Body of pancreas (tissue), 4 donors: ENCODE measurements around the gene GALNT9. TPM values are rescaled to one million over a fixed set of nuclear protein-coding genes. Genes with fewer than 3 reads are reported as not detected.

Source experiments
- ATAC-seq: fragments of 150-250 bp; one replicate; pipeline ENCODE4 v1.9.1; 2016
- DNase-seq, 4 donors: peaks; one replicate each; pipeline ENCODE4 v3.0.0-alpha.2; 2019
- H3K27ac ChIP-seq, 4 donors: fragments of 200-600 bp; sonication (generic); 1 replicate in 3 of 4; 2 replicates in 1 of 4; pipeline versions ENCODE4 v1.5.1 to v1.6.1; 2016 to 2019; ENCODE audit warnings: mild to moderate bottlenecking in 1 of 4, mixed read lengths in 1 of 4, moderate library complexity in 1 of 4
- H3K27me3 ChIP-seq, 2 donors: fragments of 200-600 bp; sonication (generic); one replicate each; pipeline ENCODE4 v1.6.0; 2016; ENCODE audit warnings: mild to moderate bottlenecking in 1 of 2
- H3K36me3 ChIP-seq, 2 donors: fragments of 200-600 bp; sonication (generic); replicated peaks in 1 of 2; 2 replicates each; pipeline ENCODE4 v1.5.1; 2016; ENCODE audit warnings: low read depth in 2 of 2; ENCODE audit not compliant: insufficient read depth in 1 of 2
- H3K4me1 ChIP-seq: fragments of 200-600 bp; sonication (generic); one replicate; pipeline ENCODE4 v1.6.0; 2016
- H3K4me3 ChIP-seq, 2 donors: fragments of 200-600 bp; sonication (generic); 1 replicate in 1 of 2; 2 replicates in 1 of 2; pipeline ENCODE4 v1.5.1; 2016 to 2019
- H3K9me3 ChIP-seq, 3 donors: fragments of 200-600 bp; sonication (generic); 1 replicate in 2 of 3; 2 replicates in 1 of 3; pipeline ENCODE4 v1.5.1; 2016
- CTCF ChIP-seq, 7 experiments: fragments of 450-650 bp in 4 of 7; fragments of 200-600 bp in 3 of 7; sonication (generic) in 3 of 7; IDR thresholded peaks; one replicate each; pipeline ENCODE4 v1.5.1; 2016 to 2019; ENCODE audit warnings: antibody characterized with exemption in 7 of 7
- POLR2A ChIP-seq, 3 donors: fragments of 450-650 bp; IDR thresholded peaks; one replicate each; pipeline ENCODE4 v1.6.1; 2016; ENCODE audit warnings: antibody characterized with exemption in 3 of 3, mild to moderate bottlenecking in 2 of 3
- WGBS, 2 donors: methylation state at CpG; one replicate each; pipeline ENCODE4 v1.1.5; 2017; 5-methylcytosine and 5-hydroxymethylcytosine counted together
- intact Hi-C: fragments of 100-400 bp; cut with DNase I; formaldehyde crosslinking; loops from one replicate; pipeline ENCODE4 v1.15.1; 2023
- total RNA-seq, 2 donors: library from RNA; depleted of rRNA; stranded (reverse); fragments of >200 nt; gene quantifications; one replicate each; pipeline ENCODE4 v1.1.0, GENCODE V29; 2016

The GALNT9 gene
- total RNA-seq, 2 donors from 2014 or later: not detected

- H3K4me3 ChIP-seq: no peak overlapping the region
- WGBS, 2 donors: 63 to 65% methylated on average over 33 of the region's 33 CpGs
- ATAC-seq: no peak
- DNase-seq: no peak
- H3K27ac ChIP-seq: no peak overlapping the region
- H3K27me3 ChIP-seq: peaks cover 0 to 25% of the 10 kb centered on the region in 2 donors
- H3K9me3 ChIP-seq: no peaks in the 10 kb centered on the region
- peaks cover 7% of the 10 kb centered on the region for H3K4me1 ChIP-seq
- TF ChIP-seq CTCF (IDR thresholded peaks at IDR 0.05): no peak
- TF ChIP-seq POLR2A (IDR thresholded peaks at IDR 0.05): no peak
- H3K36me3 ChIP-seq: no peaks in the 10 kb centered on the region
- intact Hi-C loops: no loop called here
These were observed 45.1 kb downstream of the GALNT9 start for GRCh38 chr12:132284071-132284826.

- Histone ChIP-seq H3K9me3 (no peaks in the 10 kb centered on the region), H3K4me1 (peaks cover 7% of the 10 kb centered on the region), H3K27me3 (peaks cover 0 to 25% of the 10 kb centered on the region in 2 donors), H3K4me3 (no peak overlapping the region), H3K27ac (no peak overlapping the region), H3K36me3 (no peaks in the 10 kb centered on the region)
- intact Hi-C loops: no loop called here
- DNase-seq (no peak), ATAC-seq (no peak)
- TF ChIP-seq POLR2A (IDR thresholded peaks at IDR 0.05): no peak
- TF ChIP-seq CTCF (IDR thresholded peaks at IDR 0.05): no peak
- 18 to 69% methylated on average over 3 to 39 of the region's 39 CpGs for WGBS, 2 donors
These were observed 46.2 kb downstream of the GALNT9 start for GRCh38 chr12:132282950-132283771.

- no peak overlapping the region for H3K4me3 ChIP-seq
- 63 to 67% methylated on average over 20 to 22 of the region's 23 CpGs for WGBS, 2 donors
- H3K27me3 ChIP-seq: peaks cover 0 to 25% of the 10 kb centered on the region in 2 donors
- no peaks in the 10 kb centered on the region for H3K9me3 ChIP-seq
- no peaks in the 10 kb centered on the region for H3K36me3 ChIP-seq
- intact Hi-C loops: no loop called here
- no peak for TF ChIP-seq POLR2A (IDR thresholded peaks at IDR 0.05)
- TF ChIP-seq CTCF (IDR thresholded peaks at IDR 0.05): no peak
- DNase-seq: no peak
- no peak for ATAC-seq
- H3K27ac ChIP-seq: no peak overlapping the region
- peaks cover 7% of the 10 kb centered on the region for H3K4me1 ChIP-seq
These were observed 47.1 kb downstream of the GALNT9 start for GRCh38 chr12:132282031-132282949.

- Histone ChIP-seq H3K27me3 (peaks cover 0 to 24% of the 10 kb centered on the region in 2 donors), H3K4me3 (no peak overlapping the region), H3K27ac (no peak overlapping the region), H3K36me3 (no peaks in the 10 kb centered on the region), H3K4me1 (peaks cover 1% of the 10 kb centered on the region), H3K9me3 (no peaks in the 10 kb centered on the region)
- TF ChIP-seq POLR2A (IDR thresholded peaks at IDR 0.05) (no peak), CTCF (IDR thresholded peaks at IDR 0.05) (no peak)
- DNase-seq (no peak), ATAC-seq (no peak)
- intact Hi-C loops: no loop called here
- 55 to 58% methylated on average over 15 to 19 of the region's 19 CpGs for WGBS, 2 donors
These were observed 48.4 kb downstream of the GALNT9 start for GRCh38 chr12:132281038-132281437.
